ENCODE data around the gene LRRC45.

Gene LRRC45

GRCh38 chr17:81977211-81977808 lies 45.8 kb upstream of the LRRC45 start, which contains the start of gene ASPSCR1:
TSS of gene ASPSCR1 (plus strand) at chr17:81977629. CDS start at chr17:81977647, 18 bp downstream.
- no peaks in the 10 kb centered on the region; the same call in 1 of the 2 replicates for H3K9me3 ChIP-seq (ENCODE audit: control insufficient read depth, insufficient read depth, low read length)
- H3K27ac ChIP-seq (ENCODE audit: low read depth, low read length): peak within 1 kb of the TSS; percentile 53
- TF ChIP-seq CTCF (IDR thresholded peaks at IDR 0.05; ENCODE audit: low read depth, low read length, poor library complexity, severe bottlenecking) (no peak), EZH2phosphoT487 (IDR thresholded peaks at IDR 0.05; ENCODE audit: borderline replicate concordance, low read length) (no peak)
- H4K20me1 ChIP-seq (ENCODE audit: control insufficient read depth, insufficient read depth, low read depth, low read length): no peaks in the 10 kb centered on the region
- no peaks in the 10 kb centered on the region; the same call in 1 of the 2 replicates for H3F3A ChIP-seq (ENCODE audit: control insufficient read depth, insufficient read depth)
- peak within 1 kb of the TSS; percentile 95 for H3K4me2 ChIP-seq (ENCODE audit: low read length)
- H3K79me2 ChIP-seq (ENCODE audit: control insufficient read depth, low read length): peaks cover 10% of the 10 kb centered on the region
- H3K4me1 ChIP-seq (ENCODE audit: control insufficient read depth, low read length): peaks cover 16% of the 10 kb centered on the region
- H3K36me3 ChIP-seq (ENCODE audit: control insufficient read depth, low read length): peaks cover 12% of the 10 kb centered on the region; the same call in 1 of the 2 replicates
- H3K4me3 ChIP-seq (ENCODE audit: low read length): peak within 1 kb of the TSS; percentile 93
- H3K27me3 ChIP-seq (ENCODE audit: control insufficient read depth, low read length): no peaks in the 10 kb centered on the region
- H3K9me2 ChIP-seq (replicated peaks; ENCODE audit: control insufficient read depth, low read length): no peaks in the 10 kb centered on the region

GRCh38 chr17:81978524-81979298 lies 44.4 kb upstream of the LRRC45 start:
- peaks cover 10% of the 10 kb centered on the region for H3K79me2 ChIP-seq (ENCODE audit: control insufficient read depth, low read length)
- H3K9me3 ChIP-seq (ENCODE audit: control insufficient read depth, insufficient read depth, low read length): no peaks in the 10 kb centered on the region
- H3K4me3 ChIP-seq (ENCODE audit: low read length): peak overlapping the region; percentile 93
- TF ChIP-seq CTCF (IDR thresholded peaks at IDR 0.05; ENCODE audit: low read depth, low read length, poor library complexity, severe bottlenecking): no peak
- no peak for TF ChIP-seq EZH2phosphoT487 (IDR thresholded peaks at IDR 0.05; ENCODE audit: borderline replicate concordance, low read length)
- H3K4me1 ChIP-seq (ENCODE audit: control insufficient read depth, low read length): peaks cover 16% of the 10 kb centered on the region
- no peaks in the 10 kb centered on the region for H3K27me3 ChIP-seq (ENCODE audit: control insufficient read depth, low read length)
- H3K27ac ChIP-seq (ENCODE audit: low read depth, low read length): no peak overlapping the region
- H4K20me1 ChIP-seq (ENCODE audit: control insufficient read depth, insufficient read depth, low read depth, low read length): no peaks in the 10 kb centered on the region
- peak overlapping the region; percentile 95 for H3K4me2 ChIP-seq (ENCODE audit: low read length)
- peaks cover 12% of the 10 kb centered on the region; the same call in 1 of the 2 replicates for H3K36me3 ChIP-seq (ENCODE audit: control insufficient read depth, low read length)
- H3F3A ChIP-seq (ENCODE audit: control insufficient read depth, insufficient read depth): no peaks in the 10 kb centered on the region; the same call in 1 of the 2 replicates
- H3K9me2 ChIP-seq (replicated peaks; ENCODE audit: control insufficient read depth, low read length): no peaks in the 10 kb centered on the region

GRCh38 chr17:81980122-81980521 lies 43.0 kb upstream of the LRRC45 start:
- Histone ChIP-seq H3K27ac (ENCODE audit: low read depth, low read length) (no peak overlapping the region), H3K9me2 (replicated peaks; ENCODE audit: control insufficient read depth, low read length) (no peaks in the 10 kb centered on the region), H3K27me3 (ENCODE audit: control insufficient read depth, low read length) (no peaks in the 10 kb centered on the region), H3K79me2 (ENCODE audit: control insufficient read depth, low read length) (peaks cover 10% of the 10 kb centered on the region), H3K36me3 (ENCODE audit: control insufficient read depth, low read length) (peaks cover 16% of the 10 kb centered on the region; the same call in 1 of the 2 replicates), H3F3A (ENCODE audit: control insufficient read depth, insufficient read depth) (no peaks in the 10 kb centered on the region; the same call in 1 of the 2 replicates), H3K4me1 (ENCODE audit: control insufficient read depth, low read length) (peaks cover 16% of the 10 kb centered on the region), H4K20me1 (ENCODE audit: control insufficient read depth, insufficient read depth, low read depth, low read length) (no peaks in the 10 kb centered on the region), H3K4me3 (ENCODE audit: low read length) (no peak overlapping the region), H3K9me3 (ENCODE audit: control insufficient read depth, insufficient read depth, low read length) (no peaks in the 10 kb centered on the region), H3K4me2 (ENCODE audit: low read length) (no peak overlapping the region)
- TF ChIP-seq CTCF (IDR thresholded peaks at IDR 0.05; ENCODE audit: low read depth, low read length, poor library complexity, severe bottlenecking) (no peak), EZH2phosphoT487 (IDR thresholded peaks at IDR 0.05; ENCODE audit: borderline replicate concordance, low read length) (no peak)
